ENCODE data around the gene RPL28. TPM values are rescaled to one million over a fixed set of nuclear protein-coding genes. Genes with fewer than 3 reads are reported as not detected.

The RPL28 gene
- total and polyA plus RNA-seq, 10 of the 15 experiments (the other 5 are each of a cell fraction or from before 2014, with no cell fraction given) = 260 to 3,542 (median 891) TPM

DNA sequence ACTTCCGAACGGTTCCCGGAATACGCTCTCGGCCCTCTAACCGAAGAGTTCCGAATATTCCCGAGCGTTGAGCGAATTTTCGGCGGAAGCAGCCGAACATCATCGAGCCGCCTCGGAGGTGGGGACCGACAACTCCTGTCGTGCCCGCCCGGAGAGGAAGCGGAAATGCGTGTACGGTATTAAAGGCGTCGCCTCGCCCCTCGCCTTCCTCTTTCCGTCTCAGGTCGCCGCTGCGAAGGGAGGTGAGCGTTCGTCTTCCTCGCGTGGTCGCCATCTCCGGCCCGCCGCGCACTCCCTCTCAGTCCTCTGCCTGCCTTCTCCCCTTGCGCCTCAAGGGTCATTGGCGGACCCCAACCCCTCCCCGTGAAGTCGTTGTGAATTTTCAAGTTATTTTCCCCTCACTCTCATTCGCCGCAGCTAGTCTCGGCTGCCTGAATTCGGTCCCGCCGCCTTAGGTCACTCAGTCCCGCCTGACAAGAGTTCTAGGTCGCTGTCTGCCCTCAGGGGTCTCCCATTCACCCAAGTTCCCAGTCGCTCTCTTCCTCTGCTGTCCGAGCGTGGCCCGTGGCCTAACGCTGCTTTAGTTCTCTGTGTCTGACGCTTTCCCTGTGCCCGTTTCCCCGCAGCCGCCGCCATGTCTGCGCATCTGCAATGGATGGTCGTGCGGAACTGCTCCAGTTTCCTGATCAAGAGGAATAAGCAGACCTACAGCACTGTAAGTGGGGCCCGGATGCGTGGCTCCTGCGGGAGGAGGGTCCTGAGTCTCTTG lies at the start of gene RPL28 (continued):
- 0 out of 4 replicates have a peak, but pooled peaks of 1 of the 2 experiments have one; percentile 15 for TF ChIP-seq CEBPB (IDR thresholded peaks at IDR 0.05; ENCODE audit: borderline replicate concordance in 1 of 2, low read depth in 2 of 2, low read length in 2 of 2)
- TF ChIP-seq HDGF (IDR thresholded peaks at IDR 0.05) = no peak
- TF ChIP-seq KDM1A (IDR thresholded peaks at IDR 0.05; ENCODE audit: borderline replicate concordance) = no peak
- TF ChIP-seq RAD21 (IDR thresholded peaks at IDR 0.05; ENCODE audit: insufficient read depth, low read depth, low read length) = no peak
- TF ChIP-seq NR2C2 (IDR thresholded peaks at IDR 0.05; ENCODE audit: borderline replicate concordance, control insufficient read depth, insufficient read length, low read depth) = no peak
- TF ChIP-seq, protein P1, sequence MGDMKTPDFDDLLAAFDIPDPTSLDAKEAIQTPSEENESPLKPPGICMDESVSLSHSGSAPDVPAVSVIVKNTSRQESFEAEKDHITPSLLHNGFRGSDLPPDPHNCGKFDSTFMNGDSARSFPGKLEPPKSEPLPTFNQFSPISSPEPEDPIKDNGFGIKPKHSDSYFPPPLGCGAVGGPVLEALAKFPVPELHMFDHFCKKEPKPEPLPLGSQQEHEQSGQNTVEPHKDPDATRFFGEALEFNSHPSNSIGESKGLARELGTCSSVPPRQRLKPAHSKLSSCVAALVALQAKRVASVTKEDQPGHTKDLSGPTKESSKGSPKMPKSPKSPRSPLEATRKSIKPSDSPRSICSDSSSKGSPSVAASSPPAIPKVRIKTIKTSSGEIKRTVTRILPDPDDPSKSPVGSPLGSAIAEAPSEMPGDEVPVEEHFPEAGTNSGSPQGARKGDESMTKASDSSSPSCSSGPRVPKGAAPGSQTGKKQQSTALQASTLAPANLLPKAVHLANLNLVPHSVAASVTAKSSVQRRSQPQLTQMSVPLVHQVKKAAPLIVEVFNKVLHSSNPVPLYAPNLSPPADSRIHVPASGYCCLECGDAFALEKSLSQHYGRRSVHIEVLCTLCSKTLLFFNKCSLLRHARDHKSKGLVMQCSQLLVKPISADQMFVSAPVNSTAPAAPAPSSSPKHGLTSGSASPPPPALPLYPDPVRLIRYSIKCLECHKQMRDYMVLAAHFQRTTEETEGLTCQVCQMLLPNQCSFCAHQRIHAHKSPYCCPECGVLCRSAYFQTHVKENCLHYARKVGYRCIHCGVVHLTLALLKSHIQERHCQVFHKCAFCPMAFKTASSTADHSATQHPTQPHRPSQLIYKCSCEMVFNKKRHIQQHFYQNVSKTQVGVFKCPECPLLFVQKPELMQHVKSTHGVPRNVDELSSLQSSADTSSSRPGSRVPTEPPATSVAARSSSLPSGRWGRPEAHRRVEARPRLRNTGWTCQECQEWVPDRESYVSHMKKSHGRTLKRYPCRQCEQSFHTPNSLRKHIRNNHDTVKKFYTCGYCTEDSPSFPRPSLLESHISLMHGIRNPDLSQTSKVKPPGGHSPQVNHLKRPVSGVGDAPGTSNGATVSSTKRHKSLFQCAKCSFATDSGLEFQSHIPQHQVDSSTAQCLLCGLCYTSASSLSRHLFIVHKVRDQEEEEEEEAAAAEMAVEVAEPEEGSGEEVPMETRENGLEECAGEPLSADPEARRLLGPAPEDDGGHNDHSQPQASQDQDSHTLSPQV (IDR thresholded peaks at IDR 0.05) = no peak
- TF ChIP-seq BCL11A (IDR thresholded peaks at IDR 0.05; ENCODE audit: low read depth, low read length) = no peak
- peak; percentile 98 for TF ChIP-seq SMAD5 (IDR thresholded peaks at IDR 0.05; ENCODE audit: low read depth)
- TF ChIP-seq SMARCA5 (IDR thresholded peaks at IDR 0.05) = peak; percentile 81
- no peak for TF ChIP-seq MEF2A (IDR thresholded peaks at IDR 0.05; ENCODE audit: insufficient read depth, low read depth, low read length)
- TF ChIP-seq SUPT20H (IDR thresholded peaks at IDR 0.05; ENCODE audit: borderline replicate concordance, control insufficient read depth, low read depth, low read length) = no peak
- TF ChIP-seq, protein P2, sequence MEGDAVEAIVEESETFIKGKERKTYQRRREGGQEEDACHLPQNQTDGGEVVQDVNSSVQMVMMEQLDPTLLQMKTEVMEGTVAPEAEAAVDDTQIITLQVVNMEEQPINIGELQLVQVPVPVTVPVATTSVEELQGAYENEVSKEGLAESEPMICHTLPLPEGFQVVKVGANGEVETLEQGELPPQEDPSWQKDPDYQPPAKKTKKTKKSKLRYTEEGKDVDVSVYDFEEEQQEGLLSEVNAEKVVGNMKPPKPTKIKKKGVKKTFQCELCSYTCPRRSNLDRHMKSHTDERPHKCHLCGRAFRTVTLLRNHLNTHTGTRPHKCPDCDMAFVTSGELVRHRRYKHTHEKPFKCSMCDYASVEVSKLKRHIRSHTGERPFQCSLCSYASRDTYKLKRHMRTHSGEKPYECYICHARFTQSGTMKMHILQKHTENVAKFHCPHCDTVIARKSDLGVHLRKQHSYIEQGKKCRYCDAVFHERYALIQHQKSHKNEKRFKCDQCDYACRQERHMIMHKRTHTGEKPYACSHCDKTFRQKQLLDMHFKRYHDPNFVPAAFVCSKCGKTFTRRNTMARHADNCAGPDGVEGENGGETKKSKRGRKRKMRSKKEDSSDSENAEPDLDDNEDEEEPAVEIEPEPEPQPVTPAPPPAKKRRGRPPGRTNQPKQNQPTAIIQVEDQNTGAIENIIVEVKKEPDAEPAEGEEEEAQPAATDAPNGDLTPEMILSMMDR (IDR thresholded peaks at IDR 0.05 in 2 of 3, conservative IDR thresholded peaks at IDR 0.05 in 1 of 3; ENCODE audit: control insufficient read depth in 2 of 3, extremely low read depth in 1 of 3, insufficient read depth in 1 of 3, low read depth in 3 of 3, low read length in 3 of 3) = no peak
- TF ChIP-seq, protein P3, sequence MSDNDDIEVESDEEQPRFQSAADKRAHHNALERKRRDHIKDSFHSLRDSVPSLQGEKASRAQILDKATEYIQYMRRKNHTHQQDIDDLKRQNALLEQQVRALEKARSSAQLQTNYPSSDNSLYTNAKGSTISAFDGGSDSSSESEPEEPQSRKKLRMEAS (IDR thresholded peaks at IDR 0.05; ENCODE audit: low read depth, low read length) = no peak; the same call in 1 of the 2 replicates
- no peak for TF ChIP-seq JUNB (IDR thresholded peaks at IDR 0.05)
- peak; percentile 59 for TF ChIP-seq IKZF1 (conservative IDR thresholded peaks at IDR 0.05)
- peak; percentile 85 for TF ChIP-seq BACH1 (IDR thresholded peaks at IDR 0.05; ENCODE audit: borderline replicate concordance)
- TF ChIP-seq TCF12 (IDR thresholded peaks at IDR 0.05; ENCODE audit: low read depth, low read length) = peak; percentile 83; the same call in 1 of the 2 replicates
- 0 out of 2 replicates have a peak, but pooled peaks have one; percentile 42 for TF ChIP-seq RB1 (IDR thresholded peaks at IDR 0.05; ENCODE audit: borderline replicate concordance)
- TF ChIP-seq IRF4 (IDR thresholded peaks at IDR 0.05; ENCODE audit: low read depth, low read length) = no peak
- peak in 1 of 2 experiments; percentile 33; a peak in 1 of 3 replicates for TF ChIP-seq EGR1 (IDR thresholded peaks at IDR 0.05; ENCODE audit: borderline replicate concordance in 1 of 2, low read depth in 2 of 2, low read length in 2 of 2)
- TF ChIP-seq PAX5 (IDR thresholded peaks at IDR 0.05; ENCODE audit: borderline replicate concordance, low read depth, low read length) = peak; percentile 63; the same call in 1 of the 2 replicates
- TF ChIP-seq SIN3A (IDR thresholded peaks at IDR 0.05; ENCODE audit: low read depth, low read length) = peak; percentile 96
- TF ChIP-seq, protein P4, sequence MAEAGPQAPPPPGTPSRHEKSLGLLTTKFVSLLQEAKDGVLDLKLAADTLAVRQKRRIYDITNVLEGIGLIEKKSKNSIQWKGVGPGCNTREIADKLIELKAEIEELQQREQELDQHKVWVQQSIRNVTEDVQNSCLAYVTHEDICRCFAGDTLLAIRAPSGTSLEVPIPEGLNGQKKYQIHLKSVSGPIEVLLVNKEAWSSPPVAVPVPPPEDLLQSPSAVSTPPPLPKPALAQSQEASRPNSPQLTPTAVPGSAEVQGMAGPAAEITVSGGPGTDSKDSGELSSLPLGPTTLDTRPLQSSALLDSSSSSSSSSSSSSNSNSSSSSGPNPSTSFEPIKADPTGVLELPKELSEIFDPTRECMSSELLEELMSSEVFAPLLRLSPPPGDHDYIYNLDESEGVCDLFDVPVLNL (IDR thresholded peaks at IDR 0.05; ENCODE audit: low read depth, low read length) = no peak
- no peak for TF ChIP-seq RAD51 (IDR thresholded peaks at IDR 0.05)
